ENCODE results near the gene MGRN1.
A peak's percentile ranks its signal among the peaks of the same experiment; 100 is the strongest.

MGRN1 gene

DNA sequence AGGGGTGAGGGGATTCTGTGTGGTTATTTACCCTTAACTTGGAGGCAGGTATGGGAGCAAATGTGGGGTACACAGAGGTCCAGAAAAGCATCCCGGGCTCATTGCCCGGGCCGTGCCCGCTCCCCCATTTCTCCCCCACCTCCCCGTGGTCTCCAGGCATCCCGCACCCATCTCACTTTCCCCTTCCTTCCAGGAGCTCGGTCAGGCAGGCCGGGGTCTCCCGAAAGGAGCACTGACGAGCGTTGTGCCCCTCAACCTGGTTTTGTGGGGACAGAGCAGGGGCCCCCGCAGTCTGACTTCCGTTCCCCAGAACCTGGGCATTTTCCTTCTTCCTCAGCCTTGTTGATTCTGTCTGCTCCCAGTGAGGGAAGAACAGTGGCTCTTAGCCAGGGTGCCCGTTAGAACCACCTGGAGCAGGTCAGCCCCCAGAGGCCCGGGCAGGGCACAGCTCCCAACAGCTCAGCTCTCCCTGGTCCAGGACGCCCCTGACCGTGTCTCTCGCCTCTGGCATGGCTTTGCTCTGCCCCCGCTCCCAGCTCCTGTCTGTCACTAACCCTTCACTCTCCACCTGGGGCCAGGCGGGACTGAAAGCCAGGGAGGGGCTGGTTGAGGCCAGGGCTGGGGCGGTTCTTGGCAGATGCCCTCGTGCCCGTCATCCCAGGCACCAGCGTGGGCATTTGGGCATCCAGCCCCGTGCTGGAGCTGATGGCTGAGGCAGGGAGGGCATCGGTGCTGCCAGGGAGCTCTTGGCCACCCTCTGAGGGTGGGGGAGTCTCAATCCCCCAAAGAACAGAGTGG, 56.2 kb downstream of the MGRN1 start:
- TF ChIP-seq POLR2AphosphoS5 (IDR thresholded peaks at IDR 0.05; ENCODE audit: low read depth) (no peak), CTCF (IDR thresholded peaks at IDR 0.05; ENCODE audit: insufficient read depth, low read length) (no peak), SPI1 (IDR thresholded peaks at IDR 0.05; ENCODE audit: borderline replicate concordance, low read depth) (no peak), GABPA (IDR thresholded peaks at IDR 0.05; ENCODE audit: low read depth) (no peak)
- TF ChIP-seq, protein P1, sequence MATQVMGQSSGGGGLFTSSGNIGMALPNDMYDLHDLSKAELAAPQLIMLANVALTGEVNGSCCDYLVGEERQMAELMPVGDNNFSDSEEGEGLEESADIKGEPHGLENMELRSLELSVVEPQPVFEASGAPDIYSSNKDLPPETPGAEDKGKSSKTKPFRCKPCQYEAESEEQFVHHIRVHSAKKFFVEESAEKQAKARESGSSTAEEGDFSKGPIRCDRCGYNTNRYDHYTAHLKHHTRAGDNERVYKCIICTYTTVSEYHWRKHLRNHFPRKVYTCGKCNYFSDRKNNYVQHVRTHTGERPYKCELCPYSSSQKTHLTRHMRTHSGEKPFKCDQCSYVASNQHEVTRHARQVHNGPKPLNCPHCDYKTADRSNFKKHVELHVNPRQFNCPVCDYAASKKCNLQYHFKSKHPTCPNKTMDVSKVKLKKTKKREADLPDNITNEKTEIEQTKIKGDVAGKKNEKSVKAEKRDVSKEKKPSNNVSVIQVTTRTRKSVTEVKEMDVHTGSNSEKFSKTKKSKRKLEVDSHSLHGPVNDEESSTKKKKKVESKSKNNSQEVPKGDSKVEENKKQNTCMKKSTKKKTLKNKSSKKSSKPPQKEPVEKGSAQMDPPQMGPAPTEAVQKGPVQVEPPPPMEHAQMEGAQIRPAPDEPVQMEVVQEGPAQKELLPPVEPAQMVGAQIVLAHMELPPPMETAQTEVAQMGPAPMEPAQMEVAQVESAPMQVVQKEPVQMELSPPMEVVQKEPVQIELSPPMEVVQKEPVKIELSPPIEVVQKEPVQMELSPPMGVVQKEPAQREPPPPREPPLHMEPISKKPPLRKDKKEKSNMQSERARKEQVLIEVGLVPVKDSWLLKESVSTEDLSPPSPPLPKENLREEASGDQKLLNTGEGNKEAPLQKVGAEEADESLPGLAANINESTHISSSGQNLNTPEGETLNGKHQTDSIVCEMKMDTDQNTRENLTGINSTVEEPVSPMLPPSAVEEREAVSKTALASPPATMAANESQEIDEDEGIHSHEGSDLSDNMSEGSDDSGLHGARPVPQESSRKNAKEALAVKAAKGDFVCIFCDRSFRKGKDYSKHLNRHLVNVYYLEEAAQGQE (IDR thresholded peaks at IDR 0.05; ENCODE audit: insufficient replicate concordance, low read depth) = no peak
- Histone ChIP-seq H3K27ac (replicated peaks) (peak overlapping the region; percentile 99), H3K4me3 (replicated peaks; ENCODE audit: insufficient read depth, low read length) (peak overlapping the region; percentile 33), H3K27me3 (ENCODE audit: insufficient read depth, poor library complexity, severe bottlenecking) (no peaks in the 10 kb centered on the region)
- DNase-seq (ENCODE audit: low read depth in 1 of 2, low spot score in 1 of 2) = peak in 1 of 2 experiments; percentile 29

- no peak for DNase-seq (ENCODE audit: low read depth in 1 of 2, low spot score in 1 of 2)
- Histone ChIP-seq H3K27ac (replicated peaks) (peak overlapping the region; percentile 99), H3K27me3 (ENCODE audit: insufficient read depth, poor library complexity, severe bottlenecking) (no peaks in the 10 kb centered on the region), H3K4me3 (replicated peaks; ENCODE audit: insufficient read depth, low read length) (peak overlapping the region; percentile 8; the same call in 1 of the 2 replicates)
- TF ChIP-seq CTCF (IDR thresholded peaks at IDR 0.05; ENCODE audit: insufficient read depth, low read length) (no peak), GABPA (IDR thresholded peaks at IDR 0.05; ENCODE audit: low read depth) (no peak), POLR2AphosphoS5 (IDR thresholded peaks at IDR 0.05; ENCODE audit: low read depth) (no peak; the same call in 1 of the 2 replicates), SPI1 (IDR thresholded peaks at IDR 0.05; ENCODE audit: borderline replicate concordance, low read depth) (no peak)
- TF ChIP-seq, protein P1 (IDR thresholded peaks at IDR 0.05; ENCODE audit: insufficient replicate concordance, low read depth) = no peak
Measured at GRCh38 chr16:4681471-4682083, 57.0 kb downstream of the MGRN1 start.

- TF ChIP-seq GABPA (IDR thresholded peaks at IDR 0.05; ENCODE audit: low read depth) (no peak), POLR2AphosphoS5 (IDR thresholded peaks at IDR 0.05; ENCODE audit: low read depth) (peak; percentile 27; the same call in 1 of the 2 replicates), CTCF (IDR thresholded peaks at IDR 0.05; ENCODE audit: insufficient read depth, low read length) (no peak), SPI1 (IDR thresholded peaks at IDR 0.05; ENCODE audit: borderline replicate concordance, low read depth) (no peak)
- TF ChIP-seq, protein P1 (IDR thresholded peaks at IDR 0.05; ENCODE audit: insufficient replicate concordance, low read depth) = no peak
- DNase-seq (ENCODE audit: low read depth in 1 of 2, low spot score in 1 of 2) = peak in 1 of 2 experiments; percentile 23
- Histone ChIP-seq H3K27me3 (ENCODE audit: insufficient read depth, poor library complexity, severe bottlenecking) (no peaks in the 10 kb centered on the region), H3K4me3 (replicated peaks; ENCODE audit: insufficient read depth, low read length) (peak overlapping the region; percentile 33), H3K27ac (replicated peaks) (peak overlapping the region; percentile 99)
Measured at GRCh38 chr16:4682084-4682591, 57.5 kb downstream of the MGRN1 start.
